ENCODE results near the gene FLNC. TPM values are rescaled to one million over a fixed set of nuclear protein-coding genes. Genes with fewer than 3 reads are reported as not detected.

FLNC gene
- total RNA-seq, 1 donor from 2014 or later = 839 TPM

DNA sequence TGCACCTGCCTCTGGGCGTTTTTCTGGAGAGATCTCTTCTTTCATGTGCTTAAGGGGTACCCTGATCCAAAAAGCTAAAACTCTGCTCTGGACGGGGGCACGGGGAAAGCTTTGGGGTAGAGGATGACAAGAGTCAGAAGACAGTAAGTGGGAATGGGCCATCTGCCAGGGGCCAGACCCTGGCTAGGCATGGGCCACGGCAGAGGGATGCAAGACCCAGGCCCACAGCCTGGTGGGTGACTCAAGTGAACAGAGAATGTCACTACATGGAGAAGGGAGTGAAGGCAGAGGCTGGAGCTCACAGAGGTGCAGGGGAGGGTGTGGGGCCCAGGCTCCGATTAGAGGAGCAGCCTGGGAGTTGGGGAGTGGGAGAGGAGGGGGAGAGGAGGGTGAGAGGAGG, 15.3 kb downstream of the FLNC start:
- peaks cover 99% of the 10 kb centered on the region for H3K36me3 ChIP-seq
- TF ChIP-seq, protein P1, sequence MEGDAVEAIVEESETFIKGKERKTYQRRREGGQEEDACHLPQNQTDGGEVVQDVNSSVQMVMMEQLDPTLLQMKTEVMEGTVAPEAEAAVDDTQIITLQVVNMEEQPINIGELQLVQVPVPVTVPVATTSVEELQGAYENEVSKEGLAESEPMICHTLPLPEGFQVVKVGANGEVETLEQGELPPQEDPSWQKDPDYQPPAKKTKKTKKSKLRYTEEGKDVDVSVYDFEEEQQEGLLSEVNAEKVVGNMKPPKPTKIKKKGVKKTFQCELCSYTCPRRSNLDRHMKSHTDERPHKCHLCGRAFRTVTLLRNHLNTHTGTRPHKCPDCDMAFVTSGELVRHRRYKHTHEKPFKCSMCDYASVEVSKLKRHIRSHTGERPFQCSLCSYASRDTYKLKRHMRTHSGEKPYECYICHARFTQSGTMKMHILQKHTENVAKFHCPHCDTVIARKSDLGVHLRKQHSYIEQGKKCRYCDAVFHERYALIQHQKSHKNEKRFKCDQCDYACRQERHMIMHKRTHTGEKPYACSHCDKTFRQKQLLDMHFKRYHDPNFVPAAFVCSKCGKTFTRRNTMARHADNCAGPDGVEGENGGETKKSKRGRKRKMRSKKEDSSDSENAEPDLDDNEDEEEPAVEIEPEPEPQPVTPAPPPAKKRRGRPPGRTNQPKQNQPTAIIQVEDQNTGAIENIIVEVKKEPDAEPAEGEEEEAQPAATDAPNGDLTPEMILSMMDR (IDR thresholded peaks at IDR 0.05; ENCODE audit: borderline replicate concordance) = no peak
- peak overlapping the region; percentile 3 for H3K27ac ChIP-seq (replicated peaks)
- H3K27me3 ChIP-seq (ENCODE audit: low read depth) = no peaks in the 10 kb centered on the region
- H3K4me3 ChIP-seq = no peak overlapping the region
- DNase-seq = no peak
- intact Hi-C loops (cut with micrococcal nuclease) = no loop called here
- no peaks in the 10 kb centered on the region for H3K9me3 ChIP-seq (replicated peaks)
- H3K4me1 ChIP-seq = peaks cover 11% of the 10 kb centered on the region

DNA sequence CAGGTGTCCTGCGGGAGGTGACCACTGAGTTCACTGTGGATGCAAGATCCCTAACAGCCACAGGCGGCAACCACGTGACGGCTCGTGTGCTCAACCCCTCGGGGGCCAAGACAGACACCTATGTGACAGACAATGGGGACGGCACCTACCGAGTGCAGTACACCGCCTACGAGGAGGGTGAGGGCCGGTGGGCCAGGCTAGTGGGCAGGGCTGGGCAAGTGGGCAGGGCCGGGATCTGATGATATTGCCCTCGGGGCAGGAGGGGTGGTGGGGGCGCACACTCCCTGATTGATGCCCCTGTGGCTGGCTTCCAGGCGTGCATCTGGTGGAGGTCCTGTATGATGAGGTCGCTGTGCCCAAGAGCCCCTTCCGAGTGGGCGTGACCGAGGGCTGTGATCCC, 15.8 kb downstream of the FLNC start:
- Histone ChIP-seq H3K36me3 (peaks cover 99% of the 10 kb centered on the region), H3K9me3 (replicated peaks) (no peaks in the 10 kb centered on the region), H3K27ac (replicated peaks) (no peak overlapping the region), H3K27me3 (ENCODE audit: low read depth) (no peaks in the 10 kb centered on the region), H3K4me3 (no peak overlapping the region), H3K4me1 (peaks cover 11% of the 10 kb centered on the region)
- DNase-seq = no peak
- intact Hi-C loops (cut with micrococcal nuclease) = no loop called here
- TF ChIP-seq, protein P1 (IDR thresholded peaks at IDR 0.05; ENCODE audit: borderline replicate concordance) = no peak

DNA sequence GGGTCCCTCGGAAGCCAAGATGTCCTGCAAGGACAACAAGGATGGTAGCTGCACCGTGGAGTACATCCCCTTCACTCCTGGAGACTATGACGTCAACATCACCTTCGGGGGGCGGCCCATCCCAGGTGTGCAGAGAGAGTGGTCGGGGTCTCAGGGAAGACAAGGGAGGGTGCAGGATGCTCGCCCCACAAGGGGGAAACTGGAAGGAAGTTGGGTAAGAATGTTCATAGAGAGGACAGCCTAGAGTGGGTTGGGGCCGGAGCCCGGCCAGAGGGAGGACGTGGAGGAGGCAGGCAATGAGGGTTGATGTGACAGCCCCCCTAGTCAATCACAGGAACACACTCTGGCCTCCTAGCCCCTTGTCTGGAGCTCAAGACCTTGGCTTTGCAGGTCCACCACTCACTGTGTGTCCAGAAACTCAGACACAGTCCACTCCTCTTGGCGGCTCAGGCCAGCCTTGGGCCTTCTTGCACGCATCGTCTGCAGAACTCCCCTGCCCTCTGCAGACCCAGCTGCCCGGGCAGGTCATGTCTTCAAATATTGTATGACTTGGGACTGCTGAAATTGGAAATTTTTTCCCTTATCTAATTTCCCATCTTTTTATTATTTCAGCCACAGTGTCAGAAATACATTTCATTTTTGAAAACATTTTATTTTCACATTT, 16.7 kb downstream of the FLNC start:
- no peak overlapping the region for H3K27ac ChIP-seq (replicated peaks)
- intact Hi-C loops (cut with micrococcal nuclease) = no loop called here
- no peaks in the 10 kb centered on the region for H3K27me3 ChIP-seq (ENCODE audit: low read depth)
- H3K4me1 ChIP-seq = peaks cover 3% of the 10 kb centered on the region
- TF ChIP-seq, protein P1 (IDR thresholded peaks at IDR 0.05; ENCODE audit: borderline replicate concordance) = no peak
- H3K36me3 ChIP-seq = peaks cover 99% of the 10 kb centered on the region
- DNase-seq = no peak
- no peak overlapping the region for H3K4me3 ChIP-seq
- H3K9me3 ChIP-seq (replicated peaks) = no peaks in the 10 kb centered on the region

DNA sequence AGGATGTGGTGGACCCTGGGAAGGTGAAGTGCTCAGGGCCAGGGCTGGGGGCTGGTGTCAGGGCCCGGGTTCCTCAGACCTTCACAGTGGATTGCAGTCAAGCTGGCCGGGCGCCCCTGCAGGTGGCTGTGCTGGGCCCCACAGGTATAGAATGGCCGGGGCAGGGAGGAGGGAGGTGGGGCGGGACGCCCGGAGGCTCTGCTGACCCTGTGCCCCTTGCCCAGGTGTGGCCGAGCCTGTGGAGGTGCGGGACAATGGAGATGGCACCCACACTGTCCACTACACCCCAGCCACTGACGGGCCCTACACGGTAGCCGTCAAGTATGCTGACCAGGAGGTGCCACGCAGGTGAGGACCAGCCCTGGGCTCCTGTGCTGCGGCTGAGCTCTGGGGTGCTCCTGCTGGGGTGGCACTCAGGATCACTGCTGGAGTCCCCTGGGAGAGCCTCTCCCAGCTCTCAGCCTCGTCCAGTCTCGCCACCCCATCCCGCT, 17.6 kb downstream of the FLNC start:
- H3K27me3 ChIP-seq (ENCODE audit: low read depth) = no peaks in the 10 kb centered on the region
- H3K4me1 ChIP-seq = no peaks in the 10 kb centered on the region
- H3K9me3 ChIP-seq (replicated peaks) = no peaks in the 10 kb centered on the region
- intact Hi-C loops (cut with micrococcal nuclease) = no loop called here
- no peak for DNase-seq
- TF ChIP-seq, protein P1 (IDR thresholded peaks at IDR 0.05; ENCODE audit: borderline replicate concordance) = no peak
- H3K36me3 ChIP-seq = peaks cover 99% of the 10 kb centered on the region
- H3K4me3 ChIP-seq = no peak overlapping the region
- no peak overlapping the region for H3K27ac ChIP-seq (replicated peaks)

DNA sequence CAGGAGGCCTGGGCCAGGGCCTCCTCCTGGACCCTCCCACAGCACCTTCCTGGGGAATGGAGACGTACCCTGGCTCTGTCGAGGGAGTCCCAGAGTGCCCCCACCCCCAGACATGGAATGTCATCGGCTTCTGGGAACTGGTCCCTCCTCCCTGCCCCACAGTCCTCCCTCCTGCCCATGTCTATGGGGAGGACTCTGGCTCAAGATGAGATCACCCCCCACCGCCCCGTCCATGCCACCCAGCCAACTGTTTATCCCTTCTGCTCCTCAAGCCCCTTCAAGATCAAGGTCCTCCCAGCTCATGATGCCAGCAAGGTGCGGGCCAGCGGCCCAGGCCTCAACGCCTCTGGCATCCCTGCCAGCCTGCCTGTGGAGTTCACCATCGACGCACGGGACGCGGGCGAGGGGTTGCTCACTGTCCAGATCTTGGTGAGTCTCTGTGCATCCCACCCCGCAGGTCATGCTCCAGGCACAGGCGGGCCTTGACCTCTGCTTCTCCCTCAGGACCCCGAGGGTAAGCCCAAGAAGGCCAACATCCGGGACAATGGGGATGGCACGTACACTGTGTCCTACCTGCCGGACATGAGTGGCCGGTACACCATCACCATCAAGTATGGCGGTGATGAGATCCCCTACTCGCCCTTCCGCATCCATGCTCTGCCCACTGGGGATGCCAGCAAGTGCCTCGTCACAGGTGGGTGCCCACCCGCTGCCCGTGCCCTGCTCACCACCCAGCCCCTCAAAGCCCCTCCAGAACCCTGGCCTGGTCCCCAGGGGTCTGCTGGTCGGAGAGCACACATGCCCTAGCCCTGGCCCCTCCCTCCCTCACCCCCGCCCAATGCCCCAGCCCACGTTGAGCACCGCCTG, 18.3 kb downstream of the FLNC start:
- DNase-seq = no peak
- TF ChIP-seq, protein P1 (IDR thresholded peaks at IDR 0.05; ENCODE audit: borderline replicate concordance) = no peak
- Histone ChIP-seq H3K36me3 (peaks cover 99% of the 10 kb centered on the region), H3K27me3 (ENCODE audit: low read depth) (no peaks in the 10 kb centered on the region), H3K27ac (replicated peaks) (no peak overlapping the region), H3K4me3 (no peak overlapping the region), H3K9me3 (replicated peaks) (no peaks in the 10 kb centered on the region), H3K4me1 (no peaks in the 10 kb centered on the region)
- intact Hi-C loops (cut with micrococcal nuclease) = no loop called here
